ENCODE results near the gene OLFM1.
A peak's percentile ranks its signal among the peaks of the same experiment; 100 is the strongest.

OLFM1 gene

DNA sequence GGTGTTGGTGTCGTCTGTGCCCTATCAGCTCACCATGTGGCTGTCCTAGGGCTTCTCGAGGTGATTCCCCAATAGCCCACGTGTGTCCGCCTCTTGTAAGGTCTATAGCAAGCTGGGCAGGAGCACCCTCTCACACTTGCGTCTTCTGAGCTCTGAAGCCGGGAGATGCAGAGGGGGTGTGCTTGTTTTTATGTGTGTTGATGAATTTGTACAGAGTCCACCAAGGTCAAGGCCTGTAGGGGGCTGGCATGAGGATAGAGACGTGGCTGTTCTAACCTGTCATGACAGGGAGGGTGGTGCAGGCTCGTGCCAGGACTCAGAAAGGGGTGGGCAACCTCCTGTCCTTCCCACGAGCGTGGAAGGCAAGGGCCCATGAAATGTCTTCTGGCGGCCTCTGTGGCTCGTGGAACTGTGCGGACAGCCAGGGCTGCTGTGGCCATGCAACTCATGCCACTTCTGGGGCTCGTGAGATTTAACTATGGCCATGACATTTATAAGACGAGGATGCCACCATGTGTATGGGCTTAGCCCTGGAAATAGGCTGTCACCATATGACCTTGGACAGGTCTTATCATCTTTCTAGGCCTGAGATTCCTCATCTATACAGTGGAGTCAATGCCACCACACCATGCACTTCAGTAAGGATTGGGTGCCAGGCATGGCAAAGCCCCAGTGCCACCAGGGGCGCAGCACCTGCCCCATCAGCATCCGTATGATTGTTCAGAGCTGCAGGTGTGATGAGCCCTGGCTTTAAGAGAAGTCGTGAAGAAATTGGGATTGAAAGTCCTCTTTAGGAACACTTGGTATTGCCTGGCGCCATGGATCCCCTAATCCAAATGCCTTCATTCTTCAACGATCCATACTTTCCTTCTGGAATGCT, 2.3 kb upstream of the OLFM1 start:
- Histone ChIP-seq H3K4me1 (no peaks in the 10 kb centered on the region), H3K9me3 (no peaks in the 10 kb centered on the region), H3K27me3 (ENCODE audit: low read depth) (no peaks in the 10 kb centered on the region), H3K36me3 (replicated peaks) (no peaks in the 10 kb centered on the region), H3K4me3 (no peak overlapping the region)
- no peak for DNase-seq (ENCODE audit: low spot score in 2 of 2)
- in situ Hi-C loops (cut with MboI; ENCODE audit: low sequenced_read_pairs): loop anchor here (5.0 kb wide), 2 partner anchors 262 to 327 kb away; no protein-coding TSS in a partner anchor

GRCh38 chr9:135085830-135086546, 1.5 kb upstream of the OLFM1 start:
- Histone ChIP-seq H3K4me3 (no peak overlapping the region), H3K4me1 (no peaks in the 10 kb centered on the region), H3K36me3 (replicated peaks) (no peaks in the 10 kb centered on the region), H3K9me3 (no peaks in the 10 kb centered on the region), H3K27me3 (ENCODE audit: low read depth) (no peaks in the 10 kb centered on the region)
- in situ Hi-C loops (cut with MboI; ENCODE audit: low sequenced_read_pairs): loop anchor here (5.0 kb wide), 2 partner anchors 261 to 326 kb away; no protein-coding TSS in a partner anchor
- DNase-seq (ENCODE audit: low spot score in 2 of 2): peak; percentile 15 to 71

GRCh38 chr9:135086597-135087488, 625 bp upstream of the OLFM1 start:
- no peak for DNase-seq (ENCODE audit: low spot score in 2 of 2)
- in situ Hi-C loops (cut with MboI; ENCODE audit: low sequenced_read_pairs): loop anchor here (5.0 kb wide), 2 partner anchors 260 to 325 kb away; no protein-coding TSS in a partner anchor
- Histone ChIP-seq H3K4me3 (no peak overlapping the region), H3K27me3 (ENCODE audit: low read depth) (no peaks in the 10 kb centered on the region), H3K9me3 (no peaks in the 10 kb centered on the region), H3K36me3 (replicated peaks) (no peaks in the 10 kb centered on the region), H3K4me1 (no peaks in the 10 kb centered on the region)

DNA sequence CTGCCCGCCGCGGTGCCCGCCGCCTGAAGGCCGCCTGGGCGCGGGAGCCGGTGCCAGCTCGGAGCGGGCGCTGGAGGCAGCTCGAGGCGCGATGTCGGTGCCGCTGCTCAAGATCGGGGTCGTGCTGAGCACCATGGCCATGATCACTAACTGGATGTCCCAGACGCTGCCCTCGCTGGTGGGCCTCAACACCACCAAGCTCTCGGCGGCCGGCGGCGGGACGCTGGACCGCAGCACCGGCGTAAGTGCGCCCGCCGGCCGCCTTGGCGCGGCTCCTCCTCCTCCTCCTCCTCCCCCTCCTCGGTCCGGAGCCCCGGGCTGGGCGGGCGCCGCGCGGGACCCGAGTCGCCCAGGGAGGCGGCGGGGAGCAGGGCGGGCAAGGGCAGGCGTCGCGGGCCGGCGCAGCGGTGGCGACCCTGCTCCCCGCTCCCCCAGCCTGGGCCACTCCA, 455 bp downstream of the OLFM1 start:
- Histone ChIP-seq H3K4me1 (no peaks in the 10 kb centered on the region), H3K27me3 (ENCODE audit: low read depth) (no peaks in the 10 kb centered on the region), H3K36me3 (replicated peaks) (no peaks in the 10 kb centered on the region), H3K9me3 (no peaks in the 10 kb centered on the region), H3K4me3 (no peak overlapping the region)
- no peak for DNase-seq (ENCODE audit: low spot score in 2 of 2)
- in situ Hi-C loops (cut with MboI; ENCODE audit: low sequenced_read_pairs): loop anchor here (5.0 kb wide), 2 partner anchors 259 to 324 kb away; no protein-coding TSS in a partner anchor

DNA sequence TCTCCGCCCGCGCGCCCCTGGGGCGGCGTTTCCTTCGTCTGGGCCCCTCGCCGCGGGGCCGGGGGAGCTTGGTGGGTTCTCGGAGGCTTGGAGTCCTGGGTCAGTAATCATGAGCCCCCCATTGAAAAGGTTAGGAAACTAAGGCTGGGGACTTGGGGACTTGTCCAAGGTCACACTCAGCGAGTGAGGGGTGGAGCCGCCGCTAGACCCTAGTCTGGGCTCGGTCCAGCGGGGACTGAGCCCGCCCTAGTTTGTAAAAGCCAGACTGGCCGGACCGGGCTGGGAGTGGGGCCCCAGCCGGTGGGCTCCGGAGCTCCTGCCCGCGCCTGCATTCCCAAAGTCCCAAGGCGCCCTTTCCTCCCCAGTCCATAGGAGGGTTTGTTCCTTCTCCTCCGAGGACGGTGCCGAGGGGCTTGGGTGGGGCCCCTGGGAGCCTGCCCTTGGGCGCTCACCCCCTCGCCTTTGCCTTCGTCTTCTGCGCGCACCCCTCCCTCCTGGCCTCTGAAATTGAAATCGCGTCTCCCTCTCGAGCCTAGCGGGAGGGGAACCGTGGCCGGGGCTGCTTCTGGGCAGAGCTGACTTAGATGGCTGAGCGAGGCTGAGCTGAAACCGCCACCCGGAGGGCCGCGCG, 995 bp downstream of the OLFM1 start:
- no peaks in the 10 kb centered on the region for H3K9me3 ChIP-seq
- no peaks in the 10 kb centered on the region for H3K27me3 ChIP-seq (ENCODE audit: low read depth)
- H3K4me3 ChIP-seq: no peak overlapping the region
- no peak for DNase-seq (ENCODE audit: low spot score in 2 of 2)
- no peaks in the 10 kb centered on the region for H3K36me3 ChIP-seq (replicated peaks)
- no peaks in the 10 kb centered on the region for H3K4me1 ChIP-seq
- in situ Hi-C loops (cut with MboI; ENCODE audit: low sequenced_read_pairs): loop anchor here (5.0 kb wide), 2 partner anchors 259 to 324 kb away; no protein-coding TSS in a partner anchor

- H3K36me3 ChIP-seq (replicated peaks): no peaks in the 10 kb centered on the region
- DNase-seq (ENCODE audit: low spot score in 2 of 2): no peak
- in situ Hi-C loops (cut with MboI; ENCODE audit: low sequenced_read_pairs): loop anchor here (5.0 kb wide), 2 partner anchors 258 to 323 kb away; no protein-coding TSS in a partner anchor
- no peak overlapping the region for H3K4me3 ChIP-seq
- H3K4me1 ChIP-seq: no peaks in the 10 kb centered on the region
- no peaks in the 10 kb centered on the region for H3K9me3 ChIP-seq
- H3K27me3 ChIP-seq (ENCODE audit: low read depth): no peaks in the 10 kb centered on the region
Observed at GRCh38 chr9:135088979-135089847, 1.7 kb downstream of the OLFM1 start.

GRCh38 chr9:135090081-135090480, 2.6 kb downstream of the OLFM1 start:
- DNase-seq (ENCODE audit: low spot score in 2 of 2): no peak
- Histone ChIP-seq H3K4me1 (no peaks in the 10 kb centered on the region), H3K4me3 (no peak overlapping the region), H3K27me3 (ENCODE audit: low read depth) (no peaks in the 10 kb centered on the region), H3K9me3 (no peaks in the 10 kb centered on the region), H3K36me3 (replicated peaks) (no peaks in the 10 kb centered on the region)
- in situ Hi-C loops (cut with MboI; ENCODE audit: low sequenced_read_pairs): no loop called here

DNA sequence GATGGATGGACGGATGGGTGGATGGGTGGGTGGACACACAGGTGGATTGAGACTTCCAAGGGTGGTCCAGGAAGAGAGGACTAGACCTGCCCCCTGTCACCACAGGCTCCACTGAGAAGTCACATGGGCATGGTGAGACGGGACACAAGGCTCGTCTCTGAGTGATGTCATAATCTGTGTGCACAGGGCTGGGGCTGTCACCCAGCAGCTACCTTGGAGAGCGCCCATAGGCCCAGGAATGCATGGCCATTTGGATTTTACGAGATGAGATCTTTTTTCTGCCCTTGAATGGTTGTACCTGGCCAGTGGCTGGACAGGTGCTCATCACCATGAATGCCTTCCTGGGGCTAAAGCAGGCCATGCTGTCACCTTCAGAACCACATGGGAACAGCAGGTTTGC, 3.1 kb downstream of the OLFM1 start:
- H3K27me3 ChIP-seq (ENCODE audit: low read depth): no peaks in the 10 kb centered on the region
- no peak for DNase-seq (ENCODE audit: low spot score in 2 of 2)

GRCh38 chr9:135091545-135091944, 4.1 kb downstream of the OLFM1 start:
- Histone ChIP-seq H3K36me3 (replicated peaks) (no peaks in the 10 kb centered on the region), H3K4me1 (no peaks in the 10 kb centered on the region), H3K9me3 (no peaks in the 10 kb centered on the region), H3K27me3 (ENCODE audit: low read depth) (no peaks in the 10 kb centered on the region), H3K4me3 (no peak overlapping the region)
- no peak for DNase-seq (ENCODE audit: low spot score in 2 of 2)
- in situ Hi-C loops (cut with MboI; ENCODE audit: low sequenced_read_pairs): no loop called here

More for the DNA sequence above, 3.1 kb downstream of the OLFM1 start:
- in situ Hi-C loops (cut with MboI; ENCODE audit: low sequenced_read_pairs): no loop called here
- H3K36me3 ChIP-seq (replicated peaks): no peaks in the 10 kb centered on the region
- no peak overlapping the region for H3K4me3 ChIP-seq
- no peaks in the 10 kb centered on the region for H3K9me3 ChIP-seq
- no peaks in the 10 kb centered on the region for H3K4me1 ChIP-seq

- no peaks in the 10 kb centered on the region for H3K9me3 ChIP-seq
Observed at GRCh38 chr9:135093111-135093510, 5.6 kb downstream of the OLFM1 start.

DNA sequence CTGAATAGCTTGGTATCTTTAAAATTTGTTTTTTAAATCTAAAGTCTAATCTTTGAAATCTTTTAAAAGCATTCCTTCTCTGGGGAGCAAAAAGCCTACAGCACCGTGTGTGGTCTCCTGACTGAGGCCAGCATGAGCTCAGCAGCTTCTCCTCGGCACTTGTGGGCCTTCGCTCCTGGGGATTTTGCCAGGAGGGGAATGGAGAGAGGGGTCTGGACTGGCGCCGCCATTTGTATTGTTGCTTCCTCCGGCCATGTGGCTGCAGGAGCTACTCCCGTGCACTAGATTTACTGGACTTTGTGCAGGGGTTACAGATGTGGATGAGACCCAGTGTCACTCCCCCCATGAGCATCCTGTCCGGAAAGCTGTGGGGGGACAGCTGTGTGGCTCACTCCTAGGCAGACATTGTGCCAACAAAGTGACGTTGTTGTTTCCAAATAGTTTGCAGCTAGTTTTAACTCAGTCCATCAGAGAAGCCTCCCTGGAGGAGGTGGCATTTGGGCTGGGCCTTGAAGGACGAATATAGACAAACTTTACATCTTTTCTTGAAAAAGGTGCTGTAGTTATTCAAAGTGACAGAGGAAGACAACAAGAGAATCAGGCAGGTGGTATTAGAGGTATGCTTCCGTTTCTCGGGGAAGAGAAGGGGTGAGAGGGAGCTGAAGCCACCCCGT, 6.6 kb downstream of the OLFM1 start:
- no peaks in the 10 kb centered on the region for H3K9me3 ChIP-seq
- no peak for DNase-seq (ENCODE audit: low spot score in 2 of 2)
- H3K4me3 ChIP-seq: no peak overlapping the region
- no peaks in the 10 kb centered on the region for H3K27me3 ChIP-seq (ENCODE audit: low read depth)
- H3K36me3 ChIP-seq (replicated peaks): no peaks in the 10 kb centered on the region
- in situ Hi-C loops (cut with MboI; ENCODE audit: low sequenced_read_pairs): no loop called here
- no peaks in the 10 kb centered on the region for H3K4me1 ChIP-seq

More at GRCh38 chr9:135093111-135093510, 5.6 kb downstream of the OLFM1 start:
- no peak for DNase-seq (ENCODE audit: low spot score in 2 of 2)
- Histone ChIP-seq H3K27me3 (ENCODE audit: low read depth) (no peaks in the 10 kb centered on the region), H3K36me3 (replicated peaks) (no peaks in the 10 kb centered on the region), H3K4me1 (no peaks in the 10 kb centered on the region), H3K4me3 (no peak overlapping the region)
- in situ Hi-C loops (cut with MboI; ENCODE audit: low sequenced_read_pairs): no loop called here

Data from HAP-1 (cell line).